Stimulated activated CD4-positive, alpha-beta T cell treated with anti-CD3 and anti-CD28 coated beads, Interleukin-4, amount 100 ng/mL, for 4 hours (primary cell): Measurements from ENCODE around the gene KLF1.
"Not testable (repeated sequence)": the region's sequence is repeated elsewhere in the genome, so short reads cannot be mapped to it uniquely, and the experiment has no call there.

Experiments
- DNase-seq, 2 experiments: peaks; one replicate each; pipeline ENCODE4 v3.0.0-alpha.2; 2020

The KLF1 gene

DNA sequence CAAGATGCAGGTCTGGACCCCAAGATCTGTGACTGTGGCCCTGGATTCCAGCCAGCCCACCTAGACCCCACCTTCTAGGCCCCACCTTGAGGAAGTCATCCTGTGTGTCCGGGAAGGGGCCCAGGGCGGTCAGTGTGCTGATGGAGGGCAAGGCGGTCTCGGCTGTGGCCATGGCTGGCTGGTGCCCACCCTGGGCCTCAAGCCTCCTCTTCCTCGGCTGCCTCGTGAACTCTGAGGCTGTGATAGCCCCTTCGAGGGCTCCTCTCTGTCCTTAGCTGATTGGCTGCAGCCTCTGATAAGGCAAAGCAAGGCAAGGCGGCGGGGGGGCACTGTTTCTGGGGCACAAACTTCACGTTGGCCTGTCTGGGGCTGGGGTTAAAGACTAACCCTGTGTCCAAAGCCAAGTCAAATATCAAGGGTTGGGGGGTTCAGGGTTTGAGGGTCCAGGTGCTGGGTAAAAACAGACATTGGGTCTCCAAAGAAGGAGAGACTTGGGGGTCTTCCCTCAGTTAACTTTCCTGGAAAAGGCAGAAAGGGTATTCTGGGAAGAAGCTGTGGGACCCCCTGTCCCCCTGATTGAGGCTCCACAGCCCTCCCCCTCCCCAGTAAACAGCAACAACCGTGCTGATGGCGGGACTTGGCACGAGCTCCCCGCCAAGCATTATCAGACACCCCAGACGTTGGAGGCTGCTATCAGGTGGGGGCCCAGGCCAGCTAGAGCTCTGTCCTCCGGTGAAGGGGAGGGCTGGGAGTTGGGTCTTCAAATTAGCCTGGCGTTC lies at the start of gene KLF1:
KLF1 (minus strand) TSS at position 233 of the 779 bp plus-strand sequence; CDS start at position 172, 61 bp downstream.
- no peak for DNase-seq

DNA sequence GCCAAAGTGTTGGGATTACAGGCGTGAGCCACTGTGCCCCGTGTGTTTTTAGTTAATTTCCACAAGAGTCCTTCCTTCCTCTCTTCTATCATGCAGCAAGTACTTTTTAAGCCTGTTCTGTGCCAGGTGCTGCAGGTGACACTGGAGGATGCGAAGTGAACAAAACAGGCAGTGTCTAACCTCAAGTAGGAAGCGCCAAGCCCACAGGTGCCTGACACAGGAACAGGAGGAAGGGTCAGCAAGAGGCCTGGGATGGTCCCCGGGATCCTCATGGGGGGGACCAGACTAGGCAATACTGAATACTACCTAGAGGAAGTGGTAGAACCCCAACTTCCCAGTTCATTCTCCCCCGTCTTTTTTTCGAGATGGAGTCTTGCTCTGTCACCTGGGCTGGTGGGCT lies 49.6 kb upstream of the KLF1 start:
- no peak for DNase-seq

DNA sequence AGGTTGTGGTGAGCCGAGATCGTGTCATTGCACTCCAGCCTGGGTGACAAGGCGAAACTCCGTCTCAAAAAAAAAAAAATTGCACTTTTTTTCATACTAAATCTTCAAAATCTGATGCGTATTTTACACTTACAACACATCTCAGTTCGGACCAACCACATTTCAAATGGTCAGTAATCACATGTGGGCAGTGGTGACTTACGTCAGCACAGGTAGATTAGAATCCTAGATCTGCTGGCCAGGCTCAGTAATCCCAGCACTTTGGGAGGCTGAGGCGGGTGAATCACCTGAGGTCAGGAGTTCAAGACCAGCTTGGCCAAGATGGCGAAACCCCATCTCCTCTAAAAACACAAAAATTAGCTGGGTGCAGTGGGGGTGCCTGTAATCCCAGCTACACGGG lies 48.1 kb upstream of the KLF1 start:
- no peak for DNase-seq

DNA sequence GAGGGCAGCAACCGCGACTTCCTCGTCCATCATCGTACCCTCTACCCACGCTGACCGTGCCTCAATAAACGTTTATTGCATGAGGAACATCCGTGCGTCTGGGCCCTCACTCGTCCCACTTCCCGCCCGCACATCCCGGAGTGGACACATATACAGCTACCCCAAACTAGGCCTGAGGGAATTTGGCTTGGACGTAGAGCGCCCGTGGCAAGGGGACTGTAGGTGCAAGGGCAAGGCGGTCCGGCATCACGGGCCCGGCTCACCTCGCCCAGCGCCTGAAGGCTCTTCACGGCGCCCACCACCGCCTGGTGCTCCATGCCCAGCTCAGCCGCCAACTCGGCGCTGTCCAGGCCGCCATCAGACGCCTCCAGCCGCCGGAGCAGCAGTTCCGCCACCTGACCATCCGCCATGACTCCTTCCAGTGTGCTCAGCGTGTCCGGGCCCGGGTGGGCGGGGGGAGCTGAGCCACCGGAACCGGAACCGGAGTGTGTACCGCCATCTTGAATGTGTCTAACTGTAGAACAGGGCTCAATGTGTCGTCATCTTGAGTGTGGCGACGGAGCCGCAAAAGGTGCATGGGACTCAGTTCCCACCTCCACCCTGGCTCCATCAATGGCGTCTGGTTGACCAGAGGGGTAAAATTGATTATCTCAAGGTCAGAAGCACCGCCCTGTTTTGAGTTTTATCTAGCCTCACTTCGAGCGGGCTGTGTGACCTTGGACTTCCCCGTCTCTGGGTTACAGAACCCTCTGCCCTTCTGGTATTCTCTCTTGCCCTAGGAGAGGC lies 46.5 kb upstream of the KLF1 start, which contains the start of gene FARSA:
FARSA (minus strand) TSS at position 425 of the 786 bp plus-strand sequence; CDS start at position 410, 15 bp downstream.
- peak; percentile 87 for DNase-seq

DNA sequence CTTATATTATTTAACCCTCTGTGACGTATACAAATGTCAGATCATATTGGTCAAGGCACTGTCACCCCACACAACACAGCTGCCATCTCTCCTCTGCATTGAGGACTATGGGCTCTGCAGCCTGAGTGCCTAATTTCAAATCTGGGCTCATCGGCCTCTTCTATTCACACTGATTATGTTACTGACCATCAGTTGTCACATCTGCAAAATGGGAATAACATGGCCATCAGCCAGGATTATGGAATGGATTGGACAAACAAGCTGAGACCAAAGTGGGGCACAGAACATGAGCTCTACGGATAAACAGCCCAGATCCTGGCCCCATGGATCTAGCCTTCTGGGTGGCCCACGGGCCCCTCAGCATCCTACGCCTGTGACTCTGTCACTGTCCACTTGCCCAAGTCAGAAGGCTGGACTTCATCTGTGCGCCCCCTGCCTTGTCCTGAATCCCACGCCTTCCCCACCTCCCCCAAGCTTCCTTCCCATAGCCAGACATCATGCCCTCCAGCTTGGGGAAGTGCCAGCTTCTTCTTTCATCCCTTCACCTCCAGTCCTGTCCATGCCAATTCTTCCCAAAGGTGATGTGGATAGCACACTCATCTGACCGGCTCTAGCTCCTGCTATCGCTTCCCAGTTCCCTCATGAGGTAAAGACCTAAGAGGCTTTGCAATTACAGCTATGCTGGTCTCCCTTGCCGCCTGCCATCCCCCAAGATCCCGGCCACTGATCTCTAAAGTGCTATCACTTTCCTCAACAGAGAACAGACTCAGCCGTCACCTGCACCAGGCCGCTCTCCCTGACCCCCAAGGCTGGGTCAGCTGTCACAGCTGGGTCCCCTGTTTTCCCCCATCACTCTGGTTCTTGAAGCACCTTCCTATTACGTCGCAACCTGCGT lies 45.6 kb upstream of the KLF1 start:
- DNase-seq = no peak

DNA sequence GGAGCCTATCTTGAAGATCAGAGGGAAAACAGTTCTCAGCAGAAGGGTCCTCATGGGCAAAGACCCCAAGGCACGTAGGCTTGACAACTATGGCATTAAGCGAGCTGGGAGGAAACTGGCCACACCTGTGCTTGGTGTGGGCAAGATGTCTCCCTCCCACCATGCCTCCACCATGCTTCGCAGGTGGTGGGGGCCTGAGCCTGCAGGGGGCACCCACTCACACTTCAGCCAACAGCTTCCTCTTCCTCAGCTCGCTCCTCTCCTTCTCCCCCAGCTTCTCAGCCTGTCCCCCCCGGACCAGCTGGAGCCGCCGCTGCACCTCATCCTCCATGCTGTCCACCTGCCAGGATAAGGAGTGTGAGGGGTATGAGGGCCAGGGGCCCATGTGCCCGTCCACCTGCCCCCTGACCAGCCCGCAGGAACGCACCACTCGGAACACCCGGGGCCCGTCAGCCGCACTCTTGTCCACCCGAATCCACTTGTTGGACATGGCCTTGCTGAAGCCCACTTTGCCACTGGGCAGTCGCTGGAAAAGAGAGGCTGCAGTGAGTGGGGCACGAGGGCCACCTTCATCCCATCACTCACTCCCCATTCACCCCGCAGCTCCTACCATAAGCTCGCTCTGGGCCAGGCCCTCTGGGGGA lies 43.1 kb upstream of the KLF1 start:
- DNase-seq = no peak

DNA sequence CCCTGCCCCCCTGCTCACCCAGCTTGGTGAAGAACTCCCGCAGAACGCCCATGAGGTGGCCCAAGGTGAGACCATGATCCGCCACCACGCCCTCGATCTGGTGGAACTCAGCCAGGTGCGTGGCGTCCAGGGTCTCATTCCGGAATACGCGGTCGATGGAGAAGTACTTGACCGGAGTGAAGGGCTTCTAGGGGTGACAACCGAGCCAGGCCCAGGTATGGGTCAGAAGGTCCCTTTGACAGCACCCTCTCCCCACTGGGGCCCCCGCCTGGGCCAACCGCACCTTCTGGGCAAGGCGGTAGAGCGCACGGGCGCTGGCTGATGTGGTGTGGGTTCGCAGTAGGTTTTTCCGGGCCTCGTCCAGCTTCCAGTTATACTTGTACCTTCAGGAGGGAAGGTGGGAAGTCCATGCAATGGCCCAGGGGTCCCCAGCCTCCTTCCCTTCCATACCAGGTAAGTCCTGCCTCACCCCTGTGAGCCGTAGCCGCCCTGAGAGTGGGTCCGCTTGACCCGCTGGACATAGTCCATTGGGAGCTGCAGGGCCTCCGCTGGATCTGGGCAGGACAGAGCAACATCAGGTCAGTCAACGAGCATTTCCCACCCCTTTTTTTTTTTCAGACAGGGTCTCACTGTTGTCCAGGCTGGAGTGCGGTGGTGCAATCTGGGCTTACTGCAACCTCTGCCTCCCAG lies 37.8 kb upstream of the KLF1 start:
- DNase-seq = no peak

DNA sequence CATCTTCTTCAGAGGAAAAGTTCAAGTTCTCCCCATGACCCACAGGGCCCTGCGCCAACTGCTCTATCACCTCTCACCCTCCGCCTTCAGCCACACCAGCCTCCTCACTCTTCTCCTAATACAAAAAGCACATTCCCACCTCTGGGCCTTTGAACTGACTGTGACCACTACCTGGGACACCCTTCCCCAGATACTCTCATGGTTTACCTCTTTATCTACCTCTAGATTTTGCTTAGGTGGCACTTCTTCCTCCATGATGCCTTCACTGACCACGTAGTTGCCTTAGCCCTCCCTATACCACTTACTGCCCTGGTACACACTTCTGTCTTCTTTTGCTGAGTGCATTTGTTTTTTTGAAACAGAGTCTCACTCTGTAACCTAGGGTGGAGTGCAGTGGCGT lies 36.0 kb upstream of the KLF1 start:
- DNase-seq = no peak

DNA sequence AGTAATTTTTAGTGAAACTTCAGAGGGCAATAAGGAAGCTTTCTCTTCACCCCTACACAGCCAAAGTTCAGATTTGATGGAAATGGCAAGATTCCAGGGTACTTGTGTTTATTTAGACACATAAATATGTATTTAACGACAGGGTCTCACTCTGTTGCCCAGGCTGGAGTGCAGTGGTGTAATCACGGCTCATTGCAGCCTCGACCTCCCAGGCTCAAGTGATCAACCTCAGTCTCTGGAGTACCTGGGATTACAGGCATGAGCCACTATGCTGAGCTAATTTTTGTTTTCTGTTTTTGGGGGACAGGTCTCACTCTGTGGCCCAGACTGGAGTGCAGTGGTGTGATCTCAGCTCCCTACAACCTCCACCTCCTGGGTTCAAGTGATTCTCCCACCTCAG lies 34.0 kb upstream of the KLF1 start:
- no peak for DNase-seq

DNA sequence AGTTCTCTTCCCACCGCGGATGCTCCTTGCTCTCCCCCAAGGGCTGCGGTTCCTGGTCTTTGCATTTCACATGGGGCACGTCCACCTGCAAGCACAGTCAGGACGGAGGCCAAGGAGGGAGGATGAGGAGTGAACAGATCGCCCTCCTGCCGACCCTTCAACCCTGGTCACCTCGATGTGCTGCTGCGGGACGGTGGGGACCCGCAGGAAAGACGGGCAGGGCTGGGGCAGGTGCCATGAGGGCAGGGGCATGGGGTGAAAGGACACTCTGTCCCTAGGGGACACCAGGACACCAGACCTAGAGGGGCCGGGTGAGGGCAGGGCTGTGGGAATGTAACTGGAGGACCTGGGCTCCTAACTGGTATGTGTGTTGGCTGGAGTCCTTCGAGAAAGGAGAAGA lies 31.3 kb upstream of the KLF1 start:
- no peak for DNase-seq

DNA sequence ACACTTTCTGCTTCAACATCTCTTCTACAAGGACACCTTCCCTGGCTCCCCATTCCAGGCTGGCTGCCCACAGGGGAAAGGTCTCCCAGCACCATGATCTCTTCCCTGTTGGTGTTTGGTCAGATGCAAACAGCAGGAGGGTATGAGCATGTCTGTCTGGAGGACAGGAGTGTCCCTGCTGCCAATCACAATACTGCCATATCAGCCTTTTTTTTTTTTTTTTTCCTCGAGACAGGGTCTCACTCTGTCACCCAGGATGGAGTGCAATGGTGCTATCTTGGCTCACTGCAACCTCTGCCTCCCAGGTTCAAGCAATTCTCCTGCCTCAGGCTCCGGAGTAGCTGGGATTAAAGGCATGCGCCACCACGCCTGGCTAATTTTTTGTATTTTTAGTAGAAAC lies 28.9 kb upstream of the KLF1 start:
- not testable (repeated sequence) for DNase-seq

DNA sequence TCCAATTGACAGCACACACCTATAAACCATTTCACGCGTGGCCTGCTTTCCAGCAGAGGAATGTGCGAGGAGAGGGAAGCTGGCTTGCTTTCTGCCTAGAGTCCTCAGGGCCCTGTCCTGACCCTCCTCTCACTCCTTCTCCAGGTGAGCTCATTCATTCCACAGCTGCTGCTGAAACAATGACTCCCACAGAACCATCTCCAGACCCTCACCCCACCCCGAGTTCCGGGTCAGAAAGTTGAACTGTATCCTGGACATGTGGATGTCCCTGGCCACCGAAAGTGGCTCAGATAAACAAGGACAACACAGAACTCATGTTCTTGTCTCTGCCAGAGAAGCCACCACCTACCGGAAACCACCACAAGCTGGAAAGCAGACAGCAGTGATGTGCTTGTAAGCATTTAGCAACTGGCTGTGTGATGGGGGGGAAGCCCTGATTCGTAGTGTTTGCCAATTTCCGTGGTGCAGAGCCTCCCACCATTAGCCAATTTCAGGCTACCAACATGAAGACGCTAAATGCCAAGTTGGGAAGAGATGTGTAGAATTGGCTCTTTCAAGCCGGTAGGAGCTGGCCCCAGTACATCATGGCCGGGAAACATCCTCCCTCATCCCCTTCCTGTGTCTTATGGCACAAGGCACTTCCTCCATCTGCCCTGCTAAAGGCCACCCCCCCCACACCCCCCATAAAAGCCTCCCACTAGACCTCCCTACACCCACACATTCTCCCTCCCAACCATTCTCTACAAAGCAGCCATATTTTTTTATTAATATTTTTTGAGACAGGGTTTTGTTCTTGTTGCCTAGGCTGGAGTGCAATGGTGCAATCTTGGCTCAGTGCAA lies 27.1 kb upstream of the KLF1 start:
- peak in 1 of 2 experiments; percentile 48 for DNase-seq

DNA sequence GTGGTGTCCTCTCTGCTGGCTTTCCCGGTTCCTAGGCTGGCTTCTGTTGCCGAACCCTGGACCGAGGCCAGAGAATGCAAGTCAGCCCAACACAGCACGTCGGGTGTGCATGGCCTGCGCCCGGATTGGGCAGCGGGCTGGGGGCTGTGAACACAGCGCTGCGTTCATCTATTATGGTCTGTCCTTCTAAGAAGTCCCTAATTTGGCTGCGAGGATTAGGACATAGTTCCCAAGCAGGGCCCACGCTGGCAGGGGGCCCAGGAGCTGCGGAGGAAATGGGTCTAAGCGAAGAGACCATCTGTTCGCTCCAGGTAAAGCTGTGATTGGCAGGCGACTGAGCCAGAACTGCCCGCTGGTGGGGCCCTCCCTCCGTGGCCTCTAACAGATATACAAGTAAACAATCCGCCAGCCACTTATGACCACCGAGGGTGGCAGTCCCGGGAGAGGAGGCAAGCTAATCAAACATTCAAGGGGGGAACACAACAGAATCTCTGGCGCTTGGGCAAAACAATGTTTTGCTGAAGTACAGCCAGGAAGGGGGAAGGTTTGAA lies 26.1 kb upstream of the KLF1 start:
- DNase-seq = no peak

DNA sequence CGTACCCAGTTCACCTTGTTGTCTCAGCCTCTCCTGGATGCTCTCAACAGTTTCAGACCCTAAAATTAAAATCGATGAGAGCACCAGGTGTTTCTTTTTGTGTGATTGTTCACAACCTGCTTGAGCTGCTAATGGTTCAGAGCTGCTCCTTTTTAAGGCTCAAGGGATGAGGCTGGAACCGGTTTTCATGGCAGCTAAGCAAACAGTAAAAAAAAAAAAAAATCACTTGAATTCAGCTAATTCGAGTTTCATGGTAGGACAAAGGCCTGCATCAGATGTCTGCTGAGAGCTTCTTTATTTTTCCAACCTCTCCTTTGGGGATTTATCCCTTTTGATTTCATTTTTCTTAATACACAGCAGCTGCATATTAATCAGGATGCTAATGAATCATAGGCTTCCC lies 25.6 kb upstream of the KLF1 start:
- no peak for DNase-seq

DNA sequence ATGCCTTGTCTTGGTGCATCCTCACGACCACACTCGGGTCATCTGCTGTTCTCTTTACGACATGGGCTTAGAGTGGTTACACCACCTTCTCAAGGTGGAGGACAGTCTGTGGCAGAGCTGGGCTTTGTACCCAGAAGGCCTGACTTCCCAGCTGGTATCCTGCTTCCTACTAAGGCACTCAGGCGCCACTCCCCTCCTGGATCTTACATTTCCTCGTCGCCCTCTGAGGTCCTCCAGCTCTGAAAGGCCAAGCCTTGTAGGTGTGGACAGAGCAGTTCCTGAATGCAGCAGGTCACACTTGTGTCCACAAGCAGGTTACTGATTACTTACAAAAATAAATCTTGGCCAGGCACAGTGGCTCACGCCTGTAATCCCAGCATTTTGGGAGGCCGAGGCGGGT lies 20.2 kb upstream of the KLF1 start:
- no peak for DNase-seq

DNA sequence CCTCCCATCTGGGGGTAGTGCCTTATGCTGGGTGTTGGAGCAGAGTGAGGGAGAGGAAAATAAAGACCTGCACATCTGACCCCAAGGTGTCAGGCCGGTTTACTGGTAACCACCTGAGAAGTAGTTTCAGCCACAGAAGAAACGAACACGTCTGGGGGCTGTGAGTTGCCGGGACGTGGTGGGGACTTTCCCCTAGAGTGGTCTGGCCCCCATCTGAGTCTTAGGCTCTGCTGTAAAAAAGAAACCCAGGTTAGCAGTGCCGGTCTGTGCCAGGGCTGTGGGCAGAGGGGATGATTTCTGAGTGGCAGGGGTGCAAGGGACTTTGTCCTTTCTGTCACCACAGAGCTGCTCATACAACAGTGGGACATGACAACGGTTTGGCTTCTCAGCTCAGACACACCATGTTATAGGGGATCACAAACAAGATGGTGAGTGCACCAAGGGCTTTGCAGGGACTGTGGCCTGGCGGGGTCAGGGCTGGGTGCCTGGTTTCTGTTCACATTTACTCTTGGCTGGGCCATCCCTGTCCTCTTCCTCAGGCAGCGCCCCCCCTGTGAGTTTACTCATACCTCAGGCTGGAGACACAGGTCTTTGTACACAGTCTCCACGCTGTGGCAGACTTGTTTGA lies 13.0 kb upstream of the KLF1 start:
- no peak for DNase-seq

DNA sequence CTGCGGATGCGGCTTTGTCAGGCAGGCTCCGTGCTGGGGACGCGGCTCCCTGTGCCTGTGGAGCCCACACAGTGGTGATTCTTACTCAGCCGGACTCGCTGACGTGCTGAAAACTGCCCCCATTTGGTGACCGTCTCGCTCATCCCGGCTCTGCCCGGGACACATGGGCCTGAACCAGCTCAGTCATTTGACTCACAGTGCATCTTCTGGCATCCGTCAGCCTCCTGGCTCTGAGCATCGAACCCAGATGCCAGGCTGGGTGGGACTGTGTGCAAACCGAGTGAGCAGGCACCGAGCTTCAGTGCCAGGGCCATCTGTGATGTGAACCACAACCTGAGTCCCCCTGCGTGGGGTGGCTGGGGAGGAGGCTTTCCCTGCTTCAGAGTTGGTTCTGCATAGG lies 9.5 kb upstream of the KLF1 start:
- DNase-seq = no peak

DNA sequence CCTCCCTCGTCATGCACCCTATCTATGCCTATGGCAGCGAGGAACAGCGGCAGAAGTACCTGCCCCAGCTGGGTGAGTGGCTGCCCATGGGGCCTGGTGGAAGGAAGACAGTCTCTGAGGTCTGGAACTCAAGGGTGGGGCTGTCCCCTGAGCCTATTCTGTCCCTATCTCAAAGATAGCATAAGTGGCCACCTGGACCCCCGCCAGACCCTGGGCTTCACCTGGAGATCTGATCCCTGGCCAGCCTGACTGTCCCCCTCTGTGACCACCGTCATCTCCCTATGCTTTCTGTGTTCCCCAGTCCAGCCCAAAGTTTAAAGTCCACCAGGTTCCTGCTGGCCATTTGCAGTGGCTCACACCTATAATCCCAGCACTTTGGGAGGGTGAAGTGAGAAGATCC lies 6.6 kb upstream of the KLF1 start:
- no peak for DNase-seq

DNA sequence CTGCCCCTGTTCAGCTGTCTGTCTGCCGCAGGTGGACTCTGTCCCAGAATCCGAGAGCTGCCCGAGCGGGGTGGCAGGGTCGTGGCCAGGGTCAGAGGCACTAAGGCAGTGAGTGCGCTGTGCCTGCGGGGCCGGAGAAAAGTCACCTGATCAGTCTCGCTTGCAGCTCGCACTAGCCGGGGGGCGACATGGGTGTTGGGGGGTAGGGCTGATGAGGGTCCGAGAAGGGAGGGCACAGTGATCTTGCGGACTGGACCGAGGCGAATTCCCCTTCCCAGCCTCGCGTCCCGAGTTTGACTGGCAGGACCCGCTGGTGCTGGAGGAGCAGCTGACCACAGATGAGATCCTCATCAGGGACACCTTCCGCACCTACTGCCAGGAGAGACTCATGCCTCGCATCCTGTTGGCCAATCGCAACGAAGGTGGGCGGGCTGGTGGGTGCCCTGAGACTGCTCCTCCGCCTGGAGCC lies 4.6 kb upstream of the KLF1 start:
- DNase-seq = no peak
